ENCODE measurements around the gene AP2M1. TPM values are rescaled to one million over a fixed set of nuclear protein-coding genes. Genes with fewer than 3 reads are reported as not detected.

Gene AP2M1
- total RNA-seq, 4 donors from 2014 or later = 258 to 397 (median 298) TPM

- intact Hi-C loops (cut with DNase I) = no loop called here
- H3K4me1 ChIP-seq = peaks cover 33 to 61% (median 50%) of the 10 kb centered on the region in 4 donors
- WGBS = 25% methylated on average over 19 of the region's 19 CpGs
- peak; percentile 40 to 60 for TF ChIP-seq POLR2AphosphoS5 (IDR thresholded peaks at IDR 0.05)
- no peak for TF ChIP-seq POLR2A (IDR thresholded peaks at IDR 0.05; ENCODE audit: low read depth)
- TF ChIP-seq, protein P1, sequence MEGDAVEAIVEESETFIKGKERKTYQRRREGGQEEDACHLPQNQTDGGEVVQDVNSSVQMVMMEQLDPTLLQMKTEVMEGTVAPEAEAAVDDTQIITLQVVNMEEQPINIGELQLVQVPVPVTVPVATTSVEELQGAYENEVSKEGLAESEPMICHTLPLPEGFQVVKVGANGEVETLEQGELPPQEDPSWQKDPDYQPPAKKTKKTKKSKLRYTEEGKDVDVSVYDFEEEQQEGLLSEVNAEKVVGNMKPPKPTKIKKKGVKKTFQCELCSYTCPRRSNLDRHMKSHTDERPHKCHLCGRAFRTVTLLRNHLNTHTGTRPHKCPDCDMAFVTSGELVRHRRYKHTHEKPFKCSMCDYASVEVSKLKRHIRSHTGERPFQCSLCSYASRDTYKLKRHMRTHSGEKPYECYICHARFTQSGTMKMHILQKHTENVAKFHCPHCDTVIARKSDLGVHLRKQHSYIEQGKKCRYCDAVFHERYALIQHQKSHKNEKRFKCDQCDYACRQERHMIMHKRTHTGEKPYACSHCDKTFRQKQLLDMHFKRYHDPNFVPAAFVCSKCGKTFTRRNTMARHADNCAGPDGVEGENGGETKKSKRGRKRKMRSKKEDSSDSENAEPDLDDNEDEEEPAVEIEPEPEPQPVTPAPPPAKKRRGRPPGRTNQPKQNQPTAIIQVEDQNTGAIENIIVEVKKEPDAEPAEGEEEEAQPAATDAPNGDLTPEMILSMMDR (IDR thresholded peaks at IDR 0.05) = peak in 1 of 3 experiments; percentile 7
- H3K27ac ChIP-seq (replicated peaks in 1 of 4) = peak overlapping the region; percentile 90 to 97 (median 96)
- peak overlapping the region; percentile 85 to 100 (median 99) for H3K4me3 ChIP-seq
- DNase-seq (ENCODE audit: extremely low spot score) = no peak
- peaks cover 48 to 61% (median 55%) of the 10 kb centered on the region in 4 donors for H3K36me3 ChIP-seq
- H3K9me3 ChIP-seq = no peaks in the 10 kb centered on the region
- no peaks in the 10 kb centered on the region for H3K27me3 ChIP-seq
Measured at GRCh38 chr3:184176377-184177330, 2.0 kb downstream of the AP2M1 start.

DNA sequence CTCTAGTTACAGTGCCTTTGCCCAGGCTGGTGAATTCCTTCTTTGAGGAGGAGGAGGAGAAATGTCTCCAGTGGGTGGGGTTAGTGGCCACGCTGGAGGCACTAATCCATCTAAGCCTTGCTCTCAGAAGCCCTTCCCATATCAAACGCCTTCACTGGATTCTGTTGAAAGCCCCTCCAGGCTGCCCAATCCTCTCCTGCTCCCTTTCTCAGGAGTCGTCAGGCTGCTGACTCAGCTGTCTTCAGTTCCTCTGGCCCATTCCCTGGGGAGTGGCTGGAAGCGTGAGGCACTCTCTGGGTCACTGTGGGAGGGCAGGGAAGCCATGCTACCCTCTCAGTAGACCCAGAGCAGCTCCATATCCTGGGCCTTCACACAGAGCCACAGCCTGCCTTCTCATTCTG lies 2.7 kb downstream of the AP2M1 start:
- Histone ChIP-seq H3K9me3 (no peaks in the 10 kb centered on the region), H3K27me3 (no peaks in the 10 kb centered on the region), H3K27ac (replicated peaks in 1 of 4) (peak overlapping the region; percentile 90 to 97 (median 96)), H3K36me3 (peaks cover 49 to 61% (median 55%) of the 10 kb centered on the region in 4 donors), H3K4me1 (peaks cover 33 to 61% (median 50%) of the 10 kb centered on the region in 4 donors), H3K4me3 (peak overlapping the region; percentile 85 to 100 (median 99))
- TF ChIP-seq POLR2AphosphoS5 (IDR thresholded peaks at IDR 0.05) (no peak), POLR2A (IDR thresholded peaks at IDR 0.05; ENCODE audit: low read depth) (no peak), EP300 (IDR thresholded peaks at IDR 0.05) (no peak)
- WGBS = 23% methylated on average over 4 of the region's 4 CpGs
- intact Hi-C loops (cut with DNase I) = no loop called here
- DNase-seq (ENCODE audit: extremely low spot score) = no peak

DNA sequence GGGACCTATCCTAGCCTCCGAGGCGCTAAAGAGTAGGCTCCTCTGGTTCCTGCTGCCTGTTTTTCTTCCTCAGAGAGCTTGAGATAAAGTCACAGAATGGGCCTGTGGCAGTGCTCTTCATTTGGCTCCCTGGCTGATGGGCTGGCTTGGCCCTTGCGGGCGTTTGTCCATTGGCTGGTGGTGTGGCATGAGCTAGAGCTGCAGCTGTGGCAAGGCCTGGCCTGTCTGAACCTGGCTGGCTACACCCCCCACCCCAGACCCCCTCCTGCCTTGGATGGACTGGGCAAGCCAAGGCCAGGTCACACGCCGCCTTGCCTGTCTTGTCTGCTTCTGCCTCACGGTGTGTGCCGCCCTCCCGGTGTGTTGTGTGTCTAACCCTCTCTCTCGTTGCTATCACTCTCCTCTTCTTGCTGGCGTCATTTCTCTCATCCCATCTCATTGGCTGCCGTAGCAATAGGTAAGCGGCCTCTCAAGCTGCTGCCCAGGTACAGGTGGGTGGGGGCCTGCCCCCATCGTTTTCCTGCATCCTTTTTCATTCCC lies 3.2 kb downstream of the AP2M1 start:
- WGBS = 87% methylated on average over 12 of the region's 14 CpGs
- DNase-seq (ENCODE audit: extremely low spot score) = no peak
- peaks cover 33 to 60% (median 50%) of the 10 kb centered on the region in 4 donors for H3K4me1 ChIP-seq

DNA sequence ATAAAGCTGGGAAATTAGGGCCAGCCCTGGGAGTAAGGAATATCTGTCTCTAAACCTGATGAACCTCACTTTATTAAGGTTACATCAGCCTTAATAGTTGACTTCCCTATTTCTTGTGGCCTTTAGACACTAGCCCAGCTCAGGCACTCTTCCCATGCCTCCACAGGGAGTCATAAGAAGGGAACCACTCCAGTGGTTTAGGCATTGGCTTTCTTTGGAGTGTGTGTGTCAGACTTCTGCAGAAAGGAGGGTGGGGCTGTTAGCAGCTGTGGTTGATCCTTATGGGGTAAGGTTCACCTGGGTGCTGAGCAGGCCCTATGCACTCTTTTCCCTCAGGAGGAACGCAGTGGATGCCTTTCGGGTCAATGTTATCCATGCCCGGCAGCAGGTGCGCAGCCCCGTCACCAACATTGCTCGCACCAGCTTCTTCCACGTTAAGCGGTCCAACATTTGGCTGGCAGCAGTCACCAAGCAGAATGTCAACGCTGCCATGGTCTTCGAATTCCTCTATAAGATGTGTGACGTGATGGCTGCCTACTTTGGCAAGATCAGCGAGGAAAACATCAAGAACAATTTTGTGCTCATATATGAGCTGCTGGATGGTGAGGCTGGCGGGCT lies 4.0 kb downstream of the AP2M1 start:
- no peak for DNase-seq (ENCODE audit: extremely low spot score)
- no peaks in the 10 kb centered on the region for H3K9me3 ChIP-seq
- peaks cover 32 to 52% (median 48%) of the 10 kb centered on the region in 4 donors for H3K4me1 ChIP-seq
- 96% methylated on average over 13 of the region's 13 CpGs for WGBS
- H3K27ac ChIP-seq (replicated peaks in 1 of 4) = peak overlapping the region in 1 of 4 donors; percentile 10
- intact Hi-C loops (cut with DNase I) = no loop called here
- no peaks in the 10 kb centered on the region for H3K27me3 ChIP-seq
- no peak overlapping the region for H3K4me3 ChIP-seq
- H3K36me3 ChIP-seq = peaks cover 60 to 68% (median 67%) of the 10 kb centered on the region in 4 donors
- TF ChIP-seq POLR2A (IDR thresholded peaks at IDR 0.05; ENCODE audit: low read depth) (no peak), EP300 (IDR thresholded peaks at IDR 0.05) (no peak), POLR2AphosphoS5 (IDR thresholded peaks at IDR 0.05) (no peak)
- TF ChIP-seq, protein P1 (IDR thresholded peaks at IDR 0.05) = no peak

More for the DNA sequence above, 3.2 kb downstream of the AP2M1 start:
- Histone ChIP-seq H3K36me3 (peaks cover 52 to 61% (median 59%) of the 10 kb centered on the region in 4 donors), H3K27me3 (no peaks in the 10 kb centered on the region), H3K9me3 (no peaks in the 10 kb centered on the region), H3K27ac (replicated peaks in 1 of 4) (peak overlapping the region; percentile 10 to 96 (median 92)), H3K4me3 (peak overlapping the region in 2 of 4 donors; percentile 85 to 100)
- TF ChIP-seq POLR2A (IDR thresholded peaks at IDR 0.05; ENCODE audit: low read depth) (no peak), EP300 (IDR thresholded peaks at IDR 0.05) (no peak), POLR2AphosphoS5 (IDR thresholded peaks at IDR 0.05) (no peak)
- TF ChIP-seq, protein P1 (IDR thresholded peaks at IDR 0.05) = no peak
- intact Hi-C loops (cut with DNase I) = no loop called here

Measured in esophagus muscularis mucosa (tissue), 4 donors.